SK-N-SH (cell line): ENCODE data around the gene FN3K.

ENCODE experiments used
- CHD2 ChIP-seq: fragments of 150-350 bp; IDR thresholded peaks from 2 replicates; pipeline ENCODE4 v1.6.1; 2018; ENCODE audit warnings: low read length; ENCODE audit not compliant: partially characterized antibody
- CTCF ChIP-seq: fragments of 200-600 bp; sonication (generic); IDR thresholded peaks from 2 replicates; pipeline ENCODE4 v1.6.1; 2017; ENCODE audit warnings: antibody characterized with exemption, mild to moderate bottlenecking, moderate library complexity
- EP300 ChIP-seq, 2 experiments: IDR thresholded peaks; 2 replicates each; pipeline versions ENCODE4 v1.4.0 to v1.6.1; 2012; ENCODE audit warnings: borderline replicate concordance in 1 of 2, low read depth in 1 of 2, low read length in 1 of 2
- EZH2phosphoT487 ChIP-seq: fragments of 200-600 bp; sonication (generic); IDR thresholded peaks from 2 replicates; pipeline ENCODE4 v1.6.1; 2017; ENCODE audit warnings: low read depth, mixed run types, mild to moderate bottlenecking, antibody characterized with exemption, moderate library complexity, borderline replicate concordance
- GABPA ChIP-seq: IDR thresholded peaks from 2 replicates; pipeline ENCODE4 v1.4.0; 2012; ENCODE audit warnings: low read depth, mild to moderate bottlenecking
- MAX ChIP-seq: IDR thresholded peaks from 2 replicates; pipeline ENCODE4 v1.4.0; 2012; ENCODE audit warnings: low read depth
- POLR2AphosphoS5 ChIP-seq: IDR thresholded peaks from 2 replicates; pipeline ENCODE4 v1.6.1; 2012; ENCODE audit warnings: low read depth, low read length
- RCOR1 ChIP-seq: fragments of 150-350 bp; IDR thresholded peaks from 2 replicates; pipeline ENCODE4 v1.6.1; 2017; ENCODE audit warnings: antibody characterized with exemption, low read length
- REST ChIP-seq: IDR thresholded peaks from 2 replicates; pipeline ENCODE4 v1.6.1; 2012; ENCODE audit warnings: mild to moderate bottlenecking, low read depth, low read length, moderate library complexity
- TAF1 ChIP-seq: IDR thresholded peaks from 2 replicates; pipeline ENCODE4 v1.6.1; 2012; ENCODE audit warnings: low read depth, mild to moderate bottlenecking, low read length, moderate library complexity, borderline replicate concordance

- no peak for TF ChIP-seq CTCF
- TF ChIP-seq EP300 (IDR thresholded peaks at IDR 0.05; ENCODE audit: borderline replicate concordance in 1 of 2, low read depth in 1 of 2, low read length in 1 of 2): no peak
- TF ChIP-seq GABPA: no peak
- no peak for TF ChIP-seq TAF1
- no peak for TF ChIP-seq POLR2AphosphoS5
- no peak for TF ChIP-seq EZH2phosphoT487
- TF ChIP-seq CHD2: no peak
- TF ChIP-seq MAX: no peak
- TF ChIP-seq REST: no peak
- TF ChIP-seq RCOR1: no peak
These were observed 29.7 kb upstream of the FN3K start for GRCh38 chr17:82705756-82706155.
